Fibroblast of gingiva (primary cell): Measurements from ENCODE around the gene SV2B.
"Not testable (repeated sequence)": the region's sequence is repeated elsewhere in the genome, so short reads cannot be mapped to it uniquely, and the experiment has no call there.

Experiments used
- DNase-seq: peaks from one replicate; pipeline ENCODE4 v3.0.0-alpha.2; 2011; ENCODE audit warnings: low read depth

SV2B gene, protein sequence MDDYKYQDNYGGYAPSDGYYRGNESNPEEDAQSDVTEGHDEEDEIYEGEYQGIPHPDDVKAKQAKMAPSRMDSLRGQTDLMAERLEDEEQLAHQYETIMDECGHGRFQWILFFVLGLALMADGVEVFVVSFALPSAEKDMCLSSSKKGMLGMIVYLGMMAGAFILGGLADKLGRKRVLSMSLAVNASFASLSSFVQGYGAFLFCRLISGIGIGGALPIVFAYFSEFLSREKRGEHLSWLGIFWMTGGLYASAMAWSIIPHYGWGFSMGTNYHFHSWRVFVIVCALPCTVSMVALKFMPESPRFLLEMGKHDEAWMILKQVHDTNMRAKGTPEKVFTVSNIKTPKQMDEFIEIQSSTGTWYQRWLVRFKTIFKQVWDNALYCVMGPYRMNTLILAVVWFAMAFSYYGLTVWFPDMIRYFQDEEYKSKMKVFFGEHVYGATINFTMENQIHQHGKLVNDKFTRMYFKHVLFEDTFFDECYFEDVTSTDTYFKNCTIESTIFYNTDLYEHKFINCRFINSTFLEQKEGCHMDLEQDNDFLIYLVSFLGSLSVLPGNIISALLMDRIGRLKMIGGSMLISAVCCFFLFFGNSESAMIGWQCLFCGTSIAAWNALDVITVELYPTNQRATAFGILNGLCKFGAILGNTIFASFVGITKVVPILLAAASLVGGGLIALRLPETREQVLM

DNA sequence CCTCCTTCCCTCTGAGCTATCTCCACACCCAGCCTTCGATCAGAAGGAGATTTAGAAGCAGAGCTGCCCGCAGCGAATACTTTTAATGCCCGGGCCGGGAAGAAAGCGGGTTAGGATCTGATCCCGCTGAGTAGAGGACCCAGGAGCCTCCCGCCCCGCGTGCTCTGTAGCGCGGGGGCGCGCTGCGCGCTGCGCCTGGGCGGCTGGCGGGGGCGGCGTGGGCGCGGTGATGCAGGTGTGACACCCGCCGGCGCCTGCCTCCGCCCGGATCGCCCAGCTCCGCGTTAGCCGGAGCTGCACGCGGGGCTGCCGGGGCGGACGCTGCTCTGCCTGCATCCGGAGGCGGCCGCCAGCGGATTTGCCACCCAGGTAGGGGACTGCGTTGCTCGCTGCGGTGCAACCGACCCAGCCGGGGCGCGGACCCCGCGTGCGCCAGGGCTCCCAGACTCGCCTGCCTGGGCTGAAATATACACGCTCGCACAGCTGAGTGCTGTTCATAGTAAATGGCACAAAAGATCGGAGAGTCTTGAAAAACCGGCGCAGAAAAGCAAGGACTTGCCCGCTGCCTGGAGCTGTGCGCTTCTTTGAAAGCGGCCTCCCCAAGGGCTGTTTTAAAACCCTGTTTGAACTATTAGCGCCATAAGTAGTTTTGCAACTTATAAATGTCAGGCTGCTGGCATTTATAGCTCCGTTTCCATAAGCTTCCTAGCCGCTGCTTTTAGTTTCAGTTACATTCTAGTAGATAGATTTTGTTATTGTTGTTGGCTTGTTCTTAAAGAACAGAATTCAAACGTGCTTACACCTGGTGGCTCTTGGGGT lies at the start of gene SV2B:
Gene SV2B (plus strand): TSS at position 263 of the 819 bp plus-strand sequence. CDS start 126,007 bp downstream, outside the sequence.
- DNase-seq = peak; percentile 19

DNA sequence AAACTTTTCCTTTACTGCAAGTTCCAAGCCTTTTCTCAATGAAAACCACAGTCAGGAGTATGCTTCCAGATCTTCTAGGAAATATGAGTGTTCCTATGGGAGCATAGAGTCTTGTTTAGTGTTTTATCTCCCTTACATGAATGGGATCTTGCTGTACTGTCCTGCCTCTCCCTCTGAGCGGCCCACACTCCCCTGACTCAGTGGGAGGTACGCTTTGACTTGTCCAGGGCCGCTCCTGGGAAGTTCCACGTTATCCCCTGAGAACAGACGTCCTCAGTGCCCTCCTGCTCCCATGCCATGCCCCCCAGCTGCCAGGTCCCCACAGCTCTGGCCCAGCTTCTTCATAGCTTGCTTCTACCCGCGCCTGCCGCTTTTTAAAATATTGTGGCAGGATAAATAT lies 48.8 kb upstream of the SV2B start:
- DNase-seq = no peak

DNA sequence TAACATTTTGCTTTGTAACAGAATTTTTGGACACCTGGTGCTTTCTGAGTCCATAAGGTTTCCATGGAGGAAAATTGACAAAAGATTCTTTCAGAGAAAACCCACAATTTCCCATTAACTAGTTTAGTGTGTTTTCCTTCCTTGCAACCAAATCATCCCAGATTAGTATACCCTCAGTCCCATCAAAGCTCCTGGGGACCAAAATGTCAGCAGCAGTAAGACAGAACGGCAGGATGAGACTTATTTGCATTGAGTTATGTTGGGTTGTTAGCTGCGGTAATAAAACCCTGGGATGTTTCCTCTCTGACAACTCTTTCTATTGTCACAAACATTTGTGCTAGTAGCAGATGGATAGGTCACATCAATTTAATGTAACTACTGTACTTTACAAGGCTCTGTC lies 45.2 kb upstream of the SV2B start:
- DNase-seq = no peak

GRCh38 chr15:91055548-91056331 lies 44.3 kb upstream of the SV2B start:
- DNase-seq = peak; percentile 54

GRCh38 chr15:91061230-91061629 lies 38.8 kb upstream of the SV2B start:
- no peak for DNase-seq

GRCh38 chr15:91061997-91062396 lies 38.1 kb upstream of the SV2B start:
- DNase-seq = no peak

GRCh38 chr15:91065505-91065904 lies 34.6 kb upstream of the SV2B start:
- no peak for DNase-seq

DNA sequence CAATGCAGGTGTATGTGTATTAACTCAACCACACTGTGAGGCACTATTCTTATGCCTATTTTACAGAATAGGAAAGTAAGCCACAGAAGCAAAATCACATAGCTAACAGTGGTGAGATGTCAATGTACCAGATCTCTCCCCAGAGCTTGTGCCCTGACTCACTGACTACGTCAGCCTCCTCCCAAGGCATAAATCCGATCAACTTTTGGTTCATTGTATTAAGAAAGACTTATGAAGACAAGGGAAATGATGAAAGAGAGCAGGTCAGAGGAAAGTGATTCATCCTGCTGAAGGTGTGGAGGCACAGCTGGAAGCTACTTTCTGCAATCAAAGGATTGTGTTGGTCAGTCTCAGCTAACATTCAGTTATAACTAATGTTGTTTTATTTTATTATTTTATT lies 33.0 kb upstream of the SV2B start:
- DNase-seq = no peak

GRCh38 chr15:91068436-91068835 lies 31.6 kb upstream of the SV2B start:
- DNase-seq = no peak

DNA sequence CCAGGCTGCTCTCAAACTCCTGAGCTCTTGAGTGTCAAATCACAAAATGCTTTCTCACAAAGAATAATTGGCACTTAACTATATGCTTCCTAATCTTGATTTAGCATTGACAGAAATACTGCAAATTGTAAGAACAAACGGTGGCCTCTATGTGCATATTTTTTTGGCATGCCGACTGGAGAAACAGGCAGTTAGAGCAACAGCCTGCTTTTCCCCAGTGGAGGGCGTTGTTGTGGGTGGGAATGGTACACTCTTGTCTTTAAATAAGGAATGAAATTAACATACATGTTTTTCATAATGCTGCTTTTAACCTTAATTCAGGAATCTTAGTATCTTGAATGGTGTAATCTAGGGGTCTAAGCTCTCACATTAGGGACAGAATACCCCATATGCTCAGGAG lies 31.1 kb upstream of the SV2B start:
- no peak for DNase-seq

- no peak for DNase-seq
Observed at GRCh38 chr15:91070872-91071271, 29.2 kb upstream of the SV2B start.

- no peak for DNase-seq
Observed at GRCh38 chr15:91072161-91072560, 27.9 kb upstream of the SV2B start.

DNA sequence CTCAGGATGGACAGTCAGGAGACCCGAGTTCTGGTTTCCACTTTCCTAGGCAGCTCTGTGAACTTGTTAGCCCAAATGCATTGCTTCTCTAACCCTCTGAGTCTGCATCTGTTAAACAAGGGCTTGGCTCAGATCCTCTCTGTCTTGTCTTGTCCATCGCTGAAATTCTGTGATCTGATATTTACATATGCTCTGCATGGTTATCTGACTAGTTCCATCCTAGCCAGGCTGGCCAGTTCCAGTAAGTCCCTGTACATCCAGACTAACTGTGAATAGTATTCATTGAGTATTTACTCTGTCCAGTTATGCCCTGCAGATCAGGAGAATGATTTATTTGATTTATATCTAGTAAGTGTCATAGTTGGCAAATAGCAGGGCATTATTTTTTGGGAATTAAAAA lies 27.0 kb upstream of the SV2B start:
- DNase-seq = no peak

DNA sequence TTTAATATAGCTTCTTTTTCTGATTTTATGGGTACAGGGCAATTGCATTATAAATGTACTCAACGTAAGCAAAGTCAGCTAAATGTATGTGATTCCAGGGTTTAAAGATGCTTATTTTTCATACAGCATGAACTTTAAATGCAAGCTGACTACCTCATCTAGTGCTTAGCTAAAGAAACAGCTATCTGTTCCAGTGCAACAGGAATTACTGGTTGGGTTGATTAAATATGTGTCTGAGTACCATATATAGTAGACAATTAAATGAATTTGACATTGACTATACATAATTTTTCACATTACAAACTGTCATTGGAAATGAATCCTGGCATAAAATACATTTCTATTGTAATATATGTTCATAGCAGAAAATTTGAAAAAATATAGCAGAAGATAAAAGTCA lies 26.3 kb upstream of the SV2B start:
- DNase-seq = no peak

DNA sequence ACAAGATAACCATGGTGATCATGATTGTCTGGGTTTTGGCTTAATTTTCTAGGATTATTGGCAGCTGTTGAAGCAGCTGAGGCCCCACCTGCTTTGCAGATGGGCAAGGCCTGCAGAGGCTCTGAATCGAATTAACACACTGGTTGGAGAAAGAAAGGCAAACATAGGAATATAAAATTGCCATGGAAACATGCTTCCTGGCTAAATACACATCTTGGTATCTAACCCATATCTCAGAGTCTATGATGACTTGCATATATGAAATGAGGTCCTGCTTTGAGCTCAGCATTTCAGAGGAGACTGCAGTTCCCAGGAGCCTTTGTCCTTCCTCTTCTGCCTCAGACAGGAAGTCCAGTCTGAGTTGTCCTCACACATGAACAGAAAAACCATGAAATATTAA lies 24.3 kb upstream of the SV2B start:
- DNase-seq = no peak

DNA sequence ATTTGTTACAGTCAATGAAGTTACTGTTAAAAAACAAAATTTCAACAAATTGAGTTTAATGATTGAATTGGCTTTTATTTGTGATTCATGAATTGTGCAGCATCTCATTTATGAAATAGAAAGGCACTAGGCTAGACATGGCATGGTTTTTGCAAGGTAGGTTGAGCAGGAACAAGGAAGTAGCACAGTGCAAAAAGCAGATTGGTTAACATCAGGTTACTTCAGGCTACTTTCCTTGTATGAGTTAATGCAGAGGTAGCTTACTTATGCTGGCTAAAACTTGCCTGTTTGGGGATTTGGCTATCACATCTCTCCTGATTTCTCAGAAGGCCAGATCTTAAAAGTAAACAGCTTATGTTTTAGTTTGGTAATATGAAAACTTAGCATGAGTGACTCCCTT lies 23.0 kb upstream of the SV2B start:
- DNase-seq = no peak

DNA sequence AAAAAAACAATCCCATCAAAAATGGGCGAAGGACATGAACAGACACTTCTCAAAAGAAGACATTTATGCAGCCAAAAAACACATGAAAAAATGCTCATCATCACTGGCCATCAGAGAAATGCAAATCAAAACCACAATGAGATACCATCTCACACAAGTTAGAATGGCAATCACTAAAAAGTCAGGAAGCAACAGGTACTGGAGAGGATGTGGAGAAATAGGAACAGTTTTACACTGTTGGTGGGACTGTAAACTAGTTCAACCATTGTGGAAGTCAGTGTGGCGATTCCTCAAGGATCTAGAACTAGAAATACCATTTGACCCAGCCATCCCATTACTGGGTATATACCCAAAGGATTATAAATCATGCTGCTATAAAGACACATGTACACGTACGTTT lies 6.2 kb upstream of the SV2B start:
- DNase-seq = not testable (repeated sequence)

DNA sequence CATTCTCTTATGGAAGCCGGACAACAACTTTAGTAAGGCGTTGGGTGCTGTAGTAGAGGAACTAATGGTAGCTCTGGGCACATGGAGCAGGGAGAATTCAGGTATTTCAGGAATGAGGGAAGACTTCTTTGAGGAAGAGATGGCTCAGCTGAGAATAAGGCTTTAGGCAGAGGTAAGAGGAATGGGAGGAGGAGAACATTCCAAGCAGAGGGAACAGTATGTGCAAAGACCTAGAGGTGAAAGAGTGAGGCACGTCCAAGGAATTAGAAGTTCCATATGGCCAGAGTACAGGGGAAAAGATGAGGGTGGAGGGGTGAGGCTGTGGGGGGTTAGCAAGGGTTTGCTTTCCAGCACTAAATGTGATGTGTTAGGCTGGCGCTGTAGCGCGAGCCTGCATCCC lies 1.6 kb upstream of the SV2B start:
- DNase-seq = no peak

- DNase-seq = peak; percentile 6
Observed at GRCh38 chr15:91099616-91099994, 452 bp upstream of the SV2B start.

- DNase-seq = peak; percentile 7
Observed at GRCh38 chr15:91100814-91101607, 954 bp downstream of the SV2B start.

DNA sequence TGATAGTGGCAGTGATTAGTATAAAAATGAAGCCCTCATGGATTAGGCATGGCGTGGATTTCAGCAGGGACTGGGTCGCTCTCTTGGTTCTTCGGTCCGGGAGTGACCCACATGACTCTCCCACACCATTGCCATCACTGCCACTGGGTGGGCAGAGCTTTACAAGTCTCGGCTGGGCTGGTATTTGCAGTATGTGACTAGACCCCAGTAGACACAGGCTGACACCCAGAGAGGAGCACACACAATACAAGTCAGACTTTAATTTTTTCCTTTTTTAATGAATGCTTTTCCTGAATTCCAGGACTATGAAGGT lies 1.5 kb downstream of the SV2B start:
- DNase-seq = no peak
